Thyroid gland (tissue), 4 donors: ENCODE data around the gene ARL2. TPM values are rescaled to one million over a fixed set of nuclear protein-coding genes. Genes with fewer than 3 reads are reported as not detected.
A peak's percentile ranks its signal among the peaks of the same experiment; 100 is the strongest.

Experiments
- DNase-seq, 2 donors: peaks; one replicate each; pipeline ENCODE4 v3.0.0-alpha.2; 2019
- H3K27ac ChIP-seq, 3 donors: fragments of 200-600 bp; sonication (generic); 1 replicate in 2 of 3; 2 replicates in 1 of 3; pipeline ENCODE4 v1.5.1; 2016 to 2019; ENCODE audit warnings: mild to moderate bottlenecking in 1 of 3, moderate library complexity in 1 of 3
- H3K27me3 ChIP-seq: fragments of 200-600 bp; sonication (generic); one replicate; pipeline ENCODE4 v1.5.1; 2019
- H3K36me3 ChIP-seq, 2 donors: fragments of 200-600 bp; sonication (generic); one replicate each; pipeline ENCODE4 v1.5.1; 2016 to 2019
- H3K4me1 ChIP-seq, 2 donors: fragments of 200-600 bp; sonication (generic); one replicate each; pipeline ENCODE4 v1.5.1; 2017 to 2019
- H3K4me3 ChIP-seq, 3 donors: fragments of 200-600 bp; sonication (generic); replicated peaks in 1 of 3; 1 replicate in 2 of 3; 2 replicates in 1 of 3; pipeline ENCODE4 v1.5.1; 2016; ENCODE audit warnings: mild to moderate bottlenecking in 1 of 3
- H3K9me3 ChIP-seq: fragments of 200-600 bp; sonication (generic); one replicate; pipeline ENCODE4 v1.5.1; 2017
- CTCF ChIP-seq, 6 experiments: fragments of 200-600 bp in 3 of 6; fragments of 450-650 bp in 3 of 6; sonication (generic) in 3 of 6; IDR thresholded peaks; one replicate each; pipeline ENCODE4 v1.5.1; 2016 to 2019; ENCODE audit warnings: antibody characterized with exemption in 6 of 6, mild to moderate bottlenecking in 2 of 6, inconsistent platforms in 1 of 6, moderate library complexity in 1 of 6
- POLR2A ChIP-seq, 2 donors: fragments of 450-650 bp; IDR thresholded peaks; one replicate each; pipeline ENCODE4 v1.6.1; 2017; ENCODE audit warnings: antibody characterized with exemption in 2 of 2, mild to moderate bottlenecking in 2 of 2, moderate library complexity in 1 of 2
- WGBS, 2 donors: methylation state at CpG; one replicate each; pipeline ENCODE4 v1.1.5; 2017; 5-methylcytosine and 5-hydroxymethylcytosine counted together
- intact Hi-C: fragments of 100-400 bp; cut with DNase I; formaldehyde crosslinking; loops from one replicate; pipeline ENCODE4 v1.15.1; 2023
- total RNA-seq, 4 donors: library from RNA; depleted of rRNA; stranded (reverse); fragments of >200 nt; gene quantifications; one replicate each; pipeline ENCODE4 v1.2.3, GENCODE V29; 2016

ARL2 gene
- total RNA-seq, 4 donors from 2014 or later, result 76.6 to 166 (median 119) TPM

GRCh38 chr11:65036931-65037330, 23.0 kb downstream of the ARL2 start:
- no peaks in the 10 kb centered on the region for H3K9me3 ChIP-seq

GRCh38 chr11:65040520-65040846, 26.5 kb downstream of the ARL2 start:
- H3K27ac ChIP-seq, result peak overlapping the region; percentile 83 to 97 (median 93)

More at GRCh38 chr11:65036931-65037330, 23.0 kb downstream of the ARL2 start:
- H3K4me1 ChIP-seq, result peaks cover 7 to 9% of the 10 kb centered on the region in 2 donors
- 52 to 53% methylated on average over 6 of the region's 6 CpGs for WGBS, 2 donors
- no peaks in the 10 kb centered on the region for H3K27me3 ChIP-seq
- H3K4me3 ChIP-seq, result no peak overlapping the region
- TF ChIP-seq CTCF (IDR thresholded peaks at IDR 0.05), result no peak
- TF ChIP-seq POLR2A (IDR thresholded peaks at IDR 0.05), result no peak
- peaks cover 17 to 37% of the 10 kb centered on the region in 2 donors for H3K36me3 ChIP-seq
- DNase-seq, result peak; percentile 91
- H3K27ac ChIP-seq, result peak overlapping the region in 1 of 3 donors; percentile 17
- intact Hi-C loops, result no loop called here

GRCh38 chr11:65040847-65041622, 27.1 kb downstream of the ARL2 start, which contains the start of gene SAC3D1:
Gene SAC3D1 (plus strand): TSS chr11:65041210. CDS start chr11:65041293, 83 bp downstream.
- Histone ChIP-seq H3K4me3 (peak within 1 kb of the TSS; percentile 64 to 79 (median 65)), H3K27ac (peak within 1 kb of the TSS; percentile 83 to 97 (median 93)), H3K27me3 (no peaks in the 10 kb centered on the region), H3K4me1 (peaks cover 7 to 13% of the 10 kb centered on the region in 2 donors), H3K36me3 (peaks cover 0 to 7% of the 10 kb centered on the region in 2 donors), H3K9me3 (no peaks in the 10 kb centered on the region)
- intact Hi-C loops, result no loop called here
- 0% methylated on average over 10 of the region's 91 CpGs; no CpG with 5 or more reads in 1 of the 2 donors for whole genome bisulfite sequencing, 2 donors
- TF ChIP-seq CTCF (IDR thresholded peaks at IDR 0.05), result no peak
- TF ChIP-seq POLR2A (IDR thresholded peaks at IDR 0.05), result peak in 1 of 2 donors; percentile 49
- DNase-seq, result peak; percentile 90 to 91

More at GRCh38 chr11:65040520-65040846, 26.5 kb downstream of the ARL2 start:
- Histone ChIP-seq H3K4me1 (peaks cover 7 to 13% of the 10 kb centered on the region in 2 donors), H3K4me3 (peak overlapping the region in 1 of 3 donors; percentile 64), H3K27me3 (no peaks in the 10 kb centered on the region), H3K9me3 (no peaks in the 10 kb centered on the region), H3K36me3 (peaks cover 4 to 13% of the 10 kb centered on the region in 2 donors)
- WGBS, 2 donors, result 19 to 30% methylated on average over 7 of the region's 7 CpGs
- DNase-seq, result no peak
- no peak for TF ChIP-seq POLR2A (IDR thresholded peaks at IDR 0.05)
- TF ChIP-seq CTCF (IDR thresholded peaks at IDR 0.05), result no peak
- intact Hi-C loops, result no loop called here

- WGBS, 2 donors, result 91 to 92% methylated on average over 6 of the region's 6 CpGs
Observed at GRCh38 chr11:65042891-65043290, 28.9 kb downstream of the ARL2 start.

More at GRCh38 chr11:65042891-65043290, 28.9 kb downstream of the ARL2 start:
- H3K4me3 ChIP-seq, result no peak overlapping the region
- H3K9me3 ChIP-seq, result no peaks in the 10 kb centered on the region
- H3K27me3 ChIP-seq, result no peaks in the 10 kb centered on the region
- TF ChIP-seq POLR2A (IDR thresholded peaks at IDR 0.05) (no peak), CTCF (IDR thresholded peaks at IDR 0.05) (no peak)
- DNase-seq, result no peak
- intact Hi-C loops, result no loop called here
- peaks cover 7 to 13% of the 10 kb centered on the region in 2 donors for H3K4me1 ChIP-seq
- no peak overlapping the region for H3K27ac ChIP-seq
- peaks cover 0 to 6% of the 10 kb centered on the region in 2 donors for H3K36me3 ChIP-seq
